Coronary artery (tissue), 2 donors: Measurements from ENCODE around the gene TRMT10C.
A peak's percentile ranks its signal among the peaks of the same experiment; 100 is the strongest.

ENCODE experiments used
- DNase-seq: peaks from one replicate; pipeline ENCODE4 v3.0.0-alpha.2; 2017; ENCODE audit warnings: low spot score
- H3K27ac ChIP-seq, 2 donors: fragments of 200-600 bp; sonication (generic); one replicate each; pipeline ENCODE4 v1.5.1; 2016 to 2019
- H3K4me3 ChIP-seq: fragments of 200-600 bp; sonication (generic); 2 replicates; pipeline ENCODE4 v1.5.1; 2016; ENCODE audit warnings: mild to moderate bottlenecking, moderate library complexity
- CTCF ChIP-seq: fragments of 200-600 bp; sonication (generic); IDR thresholded peaks from one replicate; pipeline ENCODE4 v1.5.1; 2019; ENCODE audit warnings: antibody characterized with exemption

Gene TRMT10C

GRCh38 chr3:101573449-101574387 lies 12.1 kb downstream of the TRMT10C start, which contains the start of gene PCNP:
Gene PCNP, plus strand, starts transcription at chr3:101574180. Its CDS starts 36 bp downstream, at chr3:101574216.
- TF ChIP-seq CTCF: peak; percentile 83
- Histone ChIP-seq H3K27ac (peak within 1 kb of the TSS; percentile 97 to 98), H3K4me3 (peak within 1 kb of the TSS; percentile 89)
- DNase-seq: peak; percentile 98

- no peak for TF ChIP-seq CTCF
- DNase-seq: peak; percentile 77
- Histone ChIP-seq H3K27ac (peak overlapping the region; percentile 97 to 98), H3K4me3 (peak overlapping the region; percentile 89)
Measured at GRCh38 chr3:101574388-101575112, 12.9 kb downstream of the TRMT10C start.

- no peak for DNase-seq
- Histone ChIP-seq H3K4me3 (no peak overlapping the region), H3K27ac (no peak overlapping the region)
- no peak for TF ChIP-seq CTCF
Measured at GRCh38 chr3:101577286-101577685, 15.6 kb downstream of the TRMT10C start.

- DNase-seq: no peak
- no peak for TF ChIP-seq CTCF
- Histone ChIP-seq H3K27ac (no peak overlapping the region), H3K4me3 (no peak overlapping the region)
Measured at GRCh38 chr3:101588616-101589015, 26.9 kb downstream of the TRMT10C start.

- no peak for DNase-seq
- TF ChIP-seq CTCF: no peak
- no peak overlapping the region for H3K27ac ChIP-seq
- no peak overlapping the region for H3K4me3 ChIP-seq
Measured at GRCh38 chr3:101591071-101591470, 29.4 kb downstream of the TRMT10C start.

GRCh38 chr3:101602731-101603130 lies 41.1 kb downstream of the TRMT10C start:
- no peak overlapping the region for H3K27ac ChIP-seq
- DNase-seq: no peak
- no peak for TF ChIP-seq CTCF
- no peak overlapping the region for H3K4me3 ChIP-seq
